ENCODE data around the gene HPCA.

HPCA gene

GRCh38 chr1:32889731-32890278 lies 3.5 kb downstream of the HPCA start:
- no peak for DNase-seq (ENCODE audit: low read depth in 3 of 3)

GRCh38 chr1:32890516-32891240 lies 4.4 kb downstream of the HPCA start:
- no peak for DNase-seq (ENCODE audit: low read depth in 3 of 3)

- DNase-seq (ENCODE audit: low read depth in 3 of 3), result no peak
Observed at GRCh38 chr1:32891241-32891570, 4.9 kb downstream of the HPCA start.

- no peak for DNase-seq (ENCODE audit: low read depth in 3 of 3)
Observed at GRCh38 chr1:32891630-32892029, 5.3 kb downstream of the HPCA start.

- peak in 2 of 3 experiments; percentile 15 to 41 for DNase-seq (ENCODE audit: low read depth in 3 of 3)
Observed at GRCh38 chr1:32892368-32893197, 6.3 kb downstream of the HPCA start.

- DNase-seq (ENCODE audit: low read depth in 3 of 3), result no peak
Observed at GRCh38 chr1:32893198-32894018, 7.1 kb downstream of the HPCA start.

- no peak for DNase-seq (ENCODE audit: low read depth in 3 of 3)
Observed at GRCh38 chr1:32894019-32894600, 7.8 kb downstream of the HPCA start.

- DNase-seq (ENCODE audit: low read depth in 3 of 3), result no peak
Observed at GRCh38 chr1:32894681-32895080, 8.4 kb downstream of the HPCA start.

GRCh38 chr1:32895325-32896215 lies 9.3 kb downstream of the HPCA start:
- DNase-seq (ENCODE audit: low read depth in 3 of 3), result no peak

- DNase-seq (ENCODE audit: low read depth in 3 of 3), result no peak
Observed at GRCh38 chr1:32896451-32896850, 10.2 kb downstream of the HPCA start.

- DNase-seq (ENCODE audit: low read depth in 3 of 3), result no peak
Observed at GRCh38 chr1:32897082-32898049, 11.1 kb downstream of the HPCA start.

GRCh38 chr1:32898056-32898455 lies 11.8 kb downstream of the HPCA start:
- no peak for DNase-seq (ENCODE audit: low read depth in 3 of 3)

GRCh38 chr1:32898958-32899357 lies 12.7 kb downstream of the HPCA start:
- no peak for DNase-seq (ENCODE audit: low read depth in 3 of 3)

GRCh38 chr1:32899586-32900296 lies 13.4 kb downstream of the HPCA start:
- DNase-seq (ENCODE audit: low read depth in 3 of 3), result no peak

GRCh38 chr1:32900371-32900955 lies 14.2 kb downstream of the HPCA start:
- DNase-seq (ENCODE audit: low read depth in 3 of 3), result no peak

- peak in 1 of 3 experiments; percentile 14 for DNase-seq (ENCODE audit: low read depth in 3 of 3)
Observed at GRCh38 chr1:32900956-32901822, 14.9 kb downstream of the HPCA start, which contains the start of gene TMEM54. Gene TMEM54, minus strand, starts transcription at chr1:32901389. Its CDS starts 151 bp downstream, at chr1:32901238.

GRCh38 chr1:32901823-32902534 lies 15.7 kb downstream of the HPCA start:
- no peak for DNase-seq (ENCODE audit: low read depth in 3 of 3)
